CD4-positive, alpha-beta T cell treated with Interleukin-4 for 1 hour (primary cell): ENCODE measurements around the gene FMR1NB.

ENCODE experiments used
- DNase-seq, 2 donors: peaks; one replicate each; pipeline ENCODE4 v3.0.0-alpha.2; 2020 to 2022

FMR1NB gene

GRCh38 chrX:147981038-147981752, at the start of gene FMR1NB:
Gene FMR1NB, plus strand, starts transcription at chrX:147981337. Its CDS starts 66 bp downstream, at chrX:147981403.
- DNase-seq, result no peak

GRCh38 chrX:147933815-147934214, 47.3 kb upstream of the FMR1NB start:
- no peak for DNase-seq

- DNase-seq, result no peak
Measured at GRCh38 chrX:147935156-147935758, 45.9 kb upstream of the FMR1NB start.

GRCh38 chrX:147945286-147945685, 35.9 kb upstream of the FMR1NB start:
- DNase-seq, result no peak

GRCh38 chrX:147948531-147948930, 32.6 kb upstream of the FMR1NB start:
- no peak for DNase-seq

- DNase-seq, result no peak
Measured at GRCh38 chrX:147950352-147950751, 30.8 kb upstream of the FMR1NB start.

GRCh38 chrX:147953976-147954375, 27.2 kb upstream of the FMR1NB start:
- DNase-seq, result no peak

GRCh38 chrX:147957291-147957690, 23.8 kb upstream of the FMR1NB start:
- DNase-seq, result no peak

GRCh38 chrX:147958291-147958690, 22.8 kb upstream of the FMR1NB start:
- no peak for DNase-seq

GRCh38 chrX:147960722-147961121, 20.4 kb upstream of the FMR1NB start:
- no peak for DNase-seq

GRCh38 chrX:147962476-147962875, 18.7 kb upstream of the FMR1NB start:
- DNase-seq, result no peak

GRCh38 chrX:147978931-147979330, 2.2 kb upstream of the FMR1NB start:
- no peak for DNase-seq

- no peak for DNase-seq
Measured at GRCh38 chrX:148020329-148020728, 39.2 kb downstream of the FMR1NB start.

- DNase-seq, result no peak
Measured at GRCh38 chrX:148024425-148025148, 43.5 kb downstream of the FMR1NB start.

- no peak for DNase-seq
Measured at GRCh38 chrX:148035380-148035779, 54.2 kb downstream of the FMR1NB start.

- DNase-seq, result no peak
Measured at GRCh38 chrX:148037020-148037419, 55.9 kb downstream of the FMR1NB start.

- no peak for DNase-seq
Measured at GRCh38 chrX:148043271-148043855, 62.2 kb downstream of the FMR1NB start.

- DNase-seq, result no peak
Measured at GRCh38 chrX:148047200-148047599, 66.1 kb downstream of the FMR1NB start.

GRCh38 chrX:148049441-148049840, 68.3 kb downstream of the FMR1NB start:
- peak in 1 of 2 donors; percentile 31 for DNase-seq

- DNase-seq, result no peak
Measured at GRCh38 chrX:148051973-148052372, 70.8 kb downstream of the FMR1NB start.

- DNase-seq, result no peak
Measured at GRCh38 chrX:148067285-148067684, 86.1 kb downstream of the FMR1NB start.

GRCh38 chrX:148069759-148070503, 88.8 kb downstream of the FMR1NB start:
- DNase-seq, result no peak

GRCh38 chrX:148070504-148070877, 89.4 kb downstream of the FMR1NB start:
- DNase-seq, result no peak
